Fibroblast of lung (primary cell): ENCODE measurements around the gene CALB2. TPM values are rescaled to one million over a fixed set of nuclear protein-coding genes. Genes with fewer than 3 reads are reported as not detected.

Experiments
- DNase-seq, 2 donors: peaks; one replicate each; pipeline versions ENCODE4 v3.0.0 to v3.0.0-alpha.2; 2010; ENCODE audit warnings: low read depth in 2 of 2
- H2AFZ ChIP-seq: 2 replicates; pipeline ENCODE4 v1.5.1; 2012; ENCODE audit warnings: low read length, control low read depth, inconsistent platforms
- H3K27ac ChIP-seq: 2 replicates; pipeline ENCODE4 v1.5.1; 2011; ENCODE audit warnings: low read length, control low read depth; ENCODE audit not compliant: insufficient read depth
- H3K27me3 ChIP-seq: 2 replicates; pipeline ENCODE4 v1.5.1; 2011; ENCODE audit warnings: mild to moderate bottlenecking, low read length; ENCODE audit not compliant: control insufficient read depth, insufficient read depth
- H3K36me3 ChIP-seq: 2 replicates; pipeline ENCODE4 v1.5.1; 2011; ENCODE audit warnings: low read length; ENCODE audit not compliant: control insufficient read depth, insufficient read depth
- H3K4me1 ChIP-seq: 2 replicates; pipeline ENCODE4 v1.5.1; 2011; ENCODE audit warnings: low read length; ENCODE audit not compliant: control insufficient read depth, insufficient read depth; ENCODE audit errors: extremely low read depth
- H3K4me2 ChIP-seq: 2 replicates; pipeline ENCODE4 v1.5.1; 2011; ENCODE audit warnings: low read length, control low read depth; ENCODE audit not compliant: insufficient read depth; ENCODE audit errors: extremely low read depth
- H3K4me3 ChIP-seq, 4 experiments: fragments of 200-600 bp in 1 of 4; sonication (generic) in 1 of 4; replicated peaks in 1 of 4; 2 replicates each; pipeline ENCODE4 v1.5.1; 2011 to 2016; ENCODE audit warnings: low read length in 4 of 4, low read depth in 3 of 4, mild to moderate bottlenecking in 3 of 4, control low read depth in 2 of 4, inconsistent platforms in 1 of 4, mixed read lengths in 1 of 4; ENCODE audit not compliant: insufficient read depth in 1 of 4; ENCODE audit errors: control extremely low read depth in 1 of 4
- H3K79me2 ChIP-seq: 2 replicates; pipeline ENCODE4 v1.5.1; 2012; ENCODE audit warnings: mild to moderate bottlenecking, low read length, inconsistent platforms; ENCODE audit not compliant: control insufficient read depth, insufficient read depth
- H3K9ac ChIP-seq: 2 replicates; pipeline ENCODE4 v1.5.1; 2011; ENCODE audit warnings: mild to moderate bottlenecking, low read length, control low read depth; ENCODE audit not compliant: insufficient read depth
- H3K9me3 ChIP-seq: 2 replicates; pipeline ENCODE4 v1.5.1; 2012; ENCODE audit warnings: low read depth, low read length; ENCODE audit not compliant: control insufficient read depth, insufficient read depth
- H4K20me1 ChIP-seq: 2 replicates; pipeline ENCODE4 v1.5.1; 2011; ENCODE audit warnings: low read length; ENCODE audit not compliant: control insufficient read depth, insufficient read depth; ENCODE audit errors: extremely low read depth
- EZH2 ChIP-seq: IDR thresholded peaks from 2 replicates; pipeline ENCODE4 v1.5.1; 2012; ENCODE audit warnings: low read length, control low read depth, mild to moderate bottlenecking; ENCODE audit errors: missing control alignments
- polyA plus RNA-seq, 2 donors: library from polyadenylated mRNA; depleted of rRNA in 1 of 2; stranded (reverse) in 1 of 2; unstranded in 1 of 2; fragments of >200 nt; gene quantifications; 2 replicates each; pipeline ENCODE4 v1.2.1, GENCODE V29; 2011 to 2012; ENCODE audit warnings: missing spikeins in 1 of 2
- total RNA-seq: library from RNA; depleted of rRNA; stranded (reverse); fragments of >200 nt; gene quantifications from 2 replicates; pipeline ENCODE4 v1.2.1, GENCODE V29; 2014
- TF ChIP-seq, protein P1 (sequence below), 2 donors: IDR thresholded peaks in 1 of 2; conservative IDR thresholded peaks in 1 of 2; 1 replicate in 1 of 2; 2 replicates in 1 of 2; pipeline ENCODE4 v1.5.1; 2011 to 2012; ENCODE audit warnings: low read length in 2 of 2, control low read depth in 1 of 2, inconsistent platforms in 1 of 2, low read depth in 1 of 2, mild to moderate bottlenecking in 1 of 2

The CALB2 gene
- total and polyA plus RNA-seq, 2 donors (not counting 1 experiment from before 2014, with no cell fraction given), result 0.58 to 1.3 TPM

DNA sequence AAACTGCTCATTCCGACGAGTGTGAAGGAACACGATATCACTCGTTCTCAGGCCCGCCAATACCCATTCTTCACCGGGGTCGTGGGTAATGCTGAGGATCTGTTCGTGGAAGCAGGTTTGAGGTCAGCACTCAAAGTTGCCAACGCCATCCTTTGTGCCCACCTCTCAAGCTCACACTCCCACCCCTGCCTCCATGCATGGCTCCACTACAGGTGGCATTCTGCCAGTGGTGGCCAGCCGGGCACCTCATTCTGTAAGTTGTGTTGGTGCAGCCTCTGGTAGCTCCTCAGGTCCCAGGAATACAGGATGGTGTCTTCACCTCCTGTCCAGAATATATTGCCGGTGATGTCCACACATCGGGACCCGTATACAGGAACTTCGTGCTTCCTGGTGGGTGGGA lies 72.7 kb downstream of the CALB2 start:
- Histone ChIP-seq H3K4me1 (no peaks in the 10 kb centered on the region), H3K79me2 (no peaks in the 10 kb centered on the region), H3K4me3 (no peak overlapping the region), H3K4me2 (no peak overlapping the region), H3K9me3 (no peaks in the 10 kb centered on the region), H3K9ac (no peak overlapping the region), H4K20me1 (no peaks in the 10 kb centered on the region), H3K36me3 (no peaks in the 10 kb centered on the region), H2AFZ (no peak overlapping the region), H3K27ac (no peak overlapping the region), H3K27me3 (peaks cover 3% of the 10 kb centered on the region)
- no peak for DNase-seq
- TF ChIP-seq EZH2, result no peak
- TF ChIP-seq, protein P1, sequence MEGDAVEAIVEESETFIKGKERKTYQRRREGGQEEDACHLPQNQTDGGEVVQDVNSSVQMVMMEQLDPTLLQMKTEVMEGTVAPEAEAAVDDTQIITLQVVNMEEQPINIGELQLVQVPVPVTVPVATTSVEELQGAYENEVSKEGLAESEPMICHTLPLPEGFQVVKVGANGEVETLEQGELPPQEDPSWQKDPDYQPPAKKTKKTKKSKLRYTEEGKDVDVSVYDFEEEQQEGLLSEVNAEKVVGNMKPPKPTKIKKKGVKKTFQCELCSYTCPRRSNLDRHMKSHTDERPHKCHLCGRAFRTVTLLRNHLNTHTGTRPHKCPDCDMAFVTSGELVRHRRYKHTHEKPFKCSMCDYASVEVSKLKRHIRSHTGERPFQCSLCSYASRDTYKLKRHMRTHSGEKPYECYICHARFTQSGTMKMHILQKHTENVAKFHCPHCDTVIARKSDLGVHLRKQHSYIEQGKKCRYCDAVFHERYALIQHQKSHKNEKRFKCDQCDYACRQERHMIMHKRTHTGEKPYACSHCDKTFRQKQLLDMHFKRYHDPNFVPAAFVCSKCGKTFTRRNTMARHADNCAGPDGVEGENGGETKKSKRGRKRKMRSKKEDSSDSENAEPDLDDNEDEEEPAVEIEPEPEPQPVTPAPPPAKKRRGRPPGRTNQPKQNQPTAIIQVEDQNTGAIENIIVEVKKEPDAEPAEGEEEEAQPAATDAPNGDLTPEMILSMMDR (conservative IDR thresholded peaks at IDR 0.05 in 1 of 2, IDR thresholded peaks at IDR 0.05 in 1 of 2; ENCODE audit: low read depth in 1 of 2, low read length in 2 of 2), result no peak

DNA sequence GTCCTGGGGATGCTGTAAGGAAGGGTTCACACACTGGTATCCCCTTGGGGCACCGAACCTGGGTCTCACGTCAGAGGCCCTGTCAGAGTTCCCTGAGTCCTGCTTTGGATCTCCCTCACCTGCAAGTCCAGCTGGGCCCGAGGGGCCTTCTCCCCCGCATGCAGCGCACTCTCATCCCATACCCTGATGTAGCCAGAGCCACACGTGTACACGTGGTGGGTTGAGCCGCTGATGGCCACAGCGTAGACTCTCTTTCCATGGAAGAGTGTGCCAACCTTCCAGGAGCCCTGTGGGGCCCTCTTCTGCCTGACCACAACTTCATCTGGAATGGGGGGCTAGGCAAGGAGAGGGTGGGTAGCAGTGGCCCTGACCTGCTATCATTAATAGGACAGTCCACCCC lies 73.5 kb downstream of the CALB2 start:
- H3K27me3 ChIP-seq, result no peaks in the 10 kb centered on the region

DNA sequence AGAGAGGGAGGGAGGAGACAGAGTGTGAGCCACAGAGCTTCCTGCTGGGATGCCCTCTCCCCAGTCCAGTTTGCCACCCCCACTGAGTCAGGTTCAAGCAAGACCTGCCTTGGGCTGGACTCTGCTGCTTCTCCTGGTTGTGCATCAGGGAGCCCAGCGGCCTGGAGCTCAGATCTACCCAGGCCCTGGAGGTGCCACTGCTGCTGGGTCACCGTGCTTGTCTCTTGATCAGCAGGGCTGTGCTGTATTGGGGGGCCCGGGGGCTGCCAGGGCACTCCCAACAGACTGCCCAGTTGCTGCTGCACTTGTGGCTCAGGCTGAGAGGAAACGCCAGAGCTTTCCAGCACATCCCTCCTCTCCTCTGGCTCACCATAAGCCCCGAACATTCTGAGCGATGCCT lies 74.4 kb downstream of the CALB2 start:
- Histone ChIP-seq H3K9me3 (no peaks in the 10 kb centered on the region), H3K79me2 (no peaks in the 10 kb centered on the region), H2AFZ (no peak overlapping the region), H3K36me3 (no peaks in the 10 kb centered on the region), H3K4me2 (no peak overlapping the region), H3K4me3 (no peak overlapping the region), H3K27me3 (no peaks in the 10 kb centered on the region), H3K9ac (no peak overlapping the region), H4K20me1 (no peaks in the 10 kb centered on the region), H3K27ac (no peak overlapping the region), H3K4me1 (no peaks in the 10 kb centered on the region)
- TF ChIP-seq EZH2, result no peak
- TF ChIP-seq, protein P1 (conservative IDR thresholded peaks at IDR 0.05 in 1 of 2, IDR thresholded peaks at IDR 0.05 in 1 of 2; ENCODE audit: low read depth in 1 of 2, low read length in 2 of 2), result no peak
- no peak for DNase-seq

More for the DNA sequence above, 73.5 kb downstream of the CALB2 start:
- no peak overlapping the region for H3K27ac ChIP-seq
- H3K79me2 ChIP-seq, result no peaks in the 10 kb centered on the region
- no peak overlapping the region for H3K9ac ChIP-seq
- no peak for TF ChIP-seq EZH2
- TF ChIP-seq, protein P1 (conservative IDR thresholded peaks at IDR 0.05 in 1 of 2, IDR thresholded peaks at IDR 0.05 in 1 of 2; ENCODE audit: low read depth in 1 of 2, low read length in 2 of 2), result no peak
- no peak overlapping the region for H3K4me3 ChIP-seq
- no peaks in the 10 kb centered on the region for H3K4me1 ChIP-seq
- no peak for DNase-seq
- no peaks in the 10 kb centered on the region for H3K36me3 ChIP-seq
- no peaks in the 10 kb centered on the region for H3K9me3 ChIP-seq
- H2AFZ ChIP-seq, result no peak overlapping the region
- H3K4me2 ChIP-seq, result no peak overlapping the region
- no peaks in the 10 kb centered on the region for H4K20me1 ChIP-seq
